ENCODE measurements around the gene TCAP.

GRCh38 chr17:39639566-39640458, 25.3 kb upstream of the TCAP start:
- TF ChIP-seq CTCF (IDR thresholded peaks at IDR 0.05 in 8 of 11, conservative IDR thresholded peaks at IDR 0.05 in 3 of 11) (no peak), POLR2AphosphoS5 (IDR thresholded peaks at IDR 0.05) (no peak)

All from spleen (tissue), 7 donors.